K562 (cell line): ENCODE measurements around the gene FAM81B. TPM values are rescaled to one million over a fixed set of nuclear protein-coding genes. Genes with fewer than 3 reads are reported as not detected.

ENCODE experiments used
- ATAC-seq: fragments of 200-7000 bp; cut with Tn5 transposase; 3 replicates; pipeline ENCODE4 v1.9.1; 2020; ENCODE audit warnings: moderate library complexity
- BruUV-seq: library from RNA; stranded (reverse); fragments of 400-500 nt; replicated peaks from 2 replicates; lab custom pipeline; 2021; lab: Mats Ljungman, UMichigan
- CTCF ChIA-PET: fragments of 300-600 bp; formaldehyde crosslinking; extraction: SDS; loops from one replicate; lab custom pipeline; 2021; ENCODE audit warnings: low intra/inter-chr PET ratio; lab: Yijun Ruan, JAX
- POLR2A ChIA-PET: fragments of 300-600, 350-650 bp; sonication (Branson Sonifier 250); formaldehyde crosslinking; extraction: SDS; loops from one replicate; lab custom pipeline; 2021; ENCODE audit warnings: antibody characterized with exemption, inconsistent platforms; lab: Yijun Ruan, JAX
- DNase-seq, 4 experiments: peaks; one replicate each; pipeline versions ENCODE4 v3.0.0 to v3.0.0-alpha.2; 2011 to 2018; ENCODE audit warnings: low spot score in 3 of 4, mixed read lengths in 3 of 4; ENCODE audit errors: extremely low read depth in 1 of 4
- FAIRE-seq: peaks from 2 replicates; lab custom pipeline; 2011; peaks lifted over from hg19 to GRCh38; lab: Jason Lieb, UNC
- H2AFZ ChIP-seq: 2 replicates; pipeline ENCODE4 v1.6.0; 2011; ENCODE audit warnings: low read depth, low read length, control low read depth, inconsistent platforms
- H3K27ac ChIP-seq: fragments of 200-600 bp; 3 replicates; pipeline ENCODE4 v1.8.0; 2011; ENCODE audit warnings: low read depth, mild to moderate bottlenecking, control low read depth, inconsistent platforms, low read length, moderate library complexity, mixed read lengths; ENCODE audit errors: extremely low read depth
- H3K27me3 ChIP-seq, 2 experiments: fragments of 300-600 bp in 1 of 2; 2 replicates in 1 of 2; 3 replicates in 1 of 2; pipeline versions ENCODE4 v1.6.0 to v1.8.0; 2011; ENCODE audit warnings: inconsistent platforms in 2 of 2, low read length in 2 of 2, mild to moderate bottlenecking in 1 of 2, mixed read lengths in 1 of 2, moderate library complexity in 1 of 2; ENCODE audit not compliant: control insufficient read depth in 2 of 2, insufficient read depth in 2 of 2
- H3K36me3 ChIP-seq: fragments of 300-600 bp; 3 replicates; pipeline ENCODE4 v1.8.0; 2011; ENCODE audit warnings: mild to moderate bottlenecking, low read length, inconsistent platforms; ENCODE audit not compliant: control insufficient read depth, insufficient read depth
- H3K4me1 ChIP-seq, 2 experiments: fragments of 200-600 bp in 1 of 2; replicated peaks in 1 of 2; 2 replicates in 1 of 2; 3 replicates in 1 of 2; pipeline versions ENCODE4 v1.5.1 to v1.8.0; 2011; ENCODE audit warnings: inconsistent platforms in 2 of 2, low read length in 2 of 2, mild to moderate bottlenecking in 1 of 2, mixed read lengths in 1 of 2, moderate library complexity in 1 of 2; ENCODE audit not compliant: control insufficient read depth in 2 of 2, insufficient read depth in 2 of 2
- H3K4me2 ChIP-seq: 2 replicates; pipeline ENCODE4 v1.6.1; 2011; ENCODE audit warnings: low read length, control low read depth, inconsistent platforms, mixed read lengths; ENCODE audit not compliant: insufficient read depth
- H3K4me3 ChIP-seq: fragments of 200-600 bp; sonication (generic), shearing (Covaris generic); 2 replicates; pipeline ENCODE4 v1.5.1; 2016; ENCODE audit warnings: control low read depth, inconsistent platforms
- H3K79me2 ChIP-seq: fragments of 200-600 bp; 3 replicates; pipeline ENCODE4 v1.8.0; 2011; ENCODE audit warnings: low read length, inconsistent platforms; ENCODE audit not compliant: control insufficient read depth, insufficient read depth
- H3K9ac ChIP-seq, 2 experiments: 2 replicates each; pipeline versions ENCODE4 v1.6.0 to v1.6.1; 2011; ENCODE audit warnings: low read depth in 2 of 2, low read length in 2 of 2, control low read depth in 1 of 2, inconsistent platforms in 1 of 2, mild to moderate bottlenecking in 1 of 2, mixed read lengths in 1 of 2; ENCODE audit not compliant: insufficient read depth in 1 of 2
- H3K9me1 ChIP-seq: one replicate; pipeline ENCODE4 v1.6.0; 2011; ENCODE audit warnings: inconsistent platforms, mild to moderate bottlenecking, low read length, moderate library complexity; ENCODE audit not compliant: control insufficient read depth, insufficient read depth
- H3K9me3 ChIP-seq: replicated peaks from 2 replicates; pipeline ENCODE4 v1.5.1; 2011; ENCODE audit warnings: low read depth, low read length, inconsistent platforms; ENCODE audit not compliant: control insufficient read depth, insufficient read depth
- H4K20me1 ChIP-seq: replicated peaks from 2 replicates; pipeline ENCODE4 v1.6.1; 2011; ENCODE audit warnings: low read length, inconsistent platforms, mixed read lengths; ENCODE audit not compliant: control insufficient read depth, insufficient read depth
- CCNT2 ChIP-seq: IDR thresholded peaks from 2 replicates; pipeline ENCODE4 v1.6.1; 2011; ENCODE audit warnings: borderline replicate concordance, low read depth, mild to moderate bottlenecking, moderate library complexity, mixed read lengths, low read length; ENCODE audit not compliant: insufficient read length; ENCODE audit errors: extremely low read depth
- HNRNPUL1 ChIP-seq: fragments of 200-400 bp; formaldehyde crosslinking; IDR thresholded peaks from 2 replicates; pipeline ENCODE4 v1.6.1; 2017; ENCODE audit warnings: low read length
- HOXB6 ChIP-seq: fragments of 250-450 bp; sonication (Bioruptor Pico); IDR thresholded peaks from 2 replicates; pipeline ENCODE4 v1.5.1; 2022; ENCODE audit warnings: mild to moderate bottlenecking, borderline replicate concordance
- L3MBTL2 ChIP-seq: fragments of 450-650 bp; IDR thresholded peaks from 2 replicates; pipeline ENCODE4 v1.6.1; 2016; ENCODE audit warnings: mild to moderate bottlenecking, moderate library complexity
- PURB ChIP-seq: sonication (generic); formaldehyde crosslinking; IDR thresholded peaks from 2 replicates; pipeline ENCODE4 v1.9.0; 2021; ENCODE audit warnings: low read depth, mild to moderate bottlenecking, missing genetic modification reagents
- SMAD1 ChIP-seq: fragments of 150-350 bp; IDR thresholded peaks from 2 replicates; pipeline ENCODE4 v1.6.1; 2014; ENCODE audit warnings: low read length, low read depth; ENCODE audit not compliant: partially characterized antibody
- SRSF3 ChIP-seq: fragments of 200-400 bp; formaldehyde crosslinking; IDR thresholded peaks from 2 replicates; pipeline ENCODE4 v1.6.1; 2016; ENCODE audit warnings: mild to moderate bottlenecking, low read length, moderate library complexity; ENCODE audit not compliant: insufficient read depth
- STAG1 ChIP-seq: sonication (generic); formaldehyde crosslinking; IDR thresholded peaks from 2 replicates; pipeline ENCODE4 v1.5.0; 2020; ENCODE audit warnings: missing genetic modification reagents, borderline replicate concordance
- SUPT5H ChIP-seq: fragments of 450-650 bp; IDR thresholded peaks from 2 replicates; pipeline ENCODE4 v1.6.1; 2016
- TAF7 ChIP-seq: fragments of 450-650 bp; IDR thresholded peaks from 2 replicates; pipeline ENCODE4 v1.6.1; 2016; ENCODE audit warnings: missing genetic modification characterization, missing compliant biosample characterization
- TBL1XR1 ChIP-seq, 2 experiments: IDR thresholded peaks; 2 replicates each; pipeline ENCODE4 v1.6.1; 2012; ENCODE audit warnings: improper control_type of control experiment in 2 of 2, low read length in 2 of 2, mild to moderate bottlenecking in 1 of 2
- TRIM25 ChIP-seq: fragments of 450-650 bp; IDR thresholded peaks from 2 replicates; pipeline ENCODE4 v1.7.0; 2016; ENCODE audit warnings: borderline replicate concordance
- U2AF1 ChIP-seq: fragments of 200-400 bp; formaldehyde crosslinking; optimal IDR thresholded peaks from 2 replicates; pipeline ENCODE3; 2017; ENCODE audit warnings: mild to moderate bottlenecking, low read depth, low read length, moderate library complexity
- ZBTB34 ChIP-seq: fragments of 250-450 bp; sonication (Bioruptor Pico); IDR thresholded peaks from 2 replicates; pipeline ENCODE4 v1.8.0; 2021; ENCODE audit warnings: mild to moderate bottlenecking, moderate library complexity
- ZNF253 ChIP-seq: fragments of 250-450 bp; sonication (Bioruptor Pico); conservative IDR thresholded peaks from 2 replicates; pipeline ENCODE4 v1.6.1; 2021; ENCODE audit warnings: mild to moderate bottlenecking
- ZNF408 ChIP-seq: fragments of 250-450 bp; sonication (Bioruptor Pico); IDR thresholded peaks from 2 replicates; pipeline ENCODE4 v1.4.0; 2020; ENCODE audit warnings: low read depth, mild to moderate bottlenecking, moderate library complexity
- ZNF551 ChIP-seq: fragments of 250-450 bp; sonication (Bioruptor Pico); IDR thresholded peaks from 2 replicates; pipeline ENCODE4 v1.5.0; 2021; ENCODE audit warnings: mild to moderate bottlenecking, moderate library complexity
- ZNF668 ChIP-seq: fragments of 250-450 bp; sonication (Bioruptor Pico); IDR thresholded peaks from 2 replicates; pipeline ENCODE4 v1.8.0; 2022; ENCODE audit warnings: mild to moderate bottlenecking, inconsistent platforms
- ZSCAN29 ChIP-seq: fragments of 450-650 bp; IDR thresholded peaks from 2 replicates; pipeline ENCODE4 v1.6.1; 2017
- WGBS: fragments of 100-300 bp; shearing (Covaris generic); methylation state at CpG from one replicate; pipeline ENCODE4 v1.1.6; 2016; ENCODE audit warnings: low coverage, mixed read lengths; ENCODE audit not compliant: insufficient coverage; ENCODE audit errors: missing lambda C conversion rate; 5-methylcytosine and 5-hydroxymethylcytosine counted together
- in situ Hi-C: fragments of 300-500 bp; cut with MboI; formaldehyde crosslinking; loops from 4 replicates; pipeline ENCODE4 v1.15.0; 2018; ENCODE audit warnings: inconsistent platforms, mixed read lengths
- intact Hi-C: fragments of 100-400 bp; cut with micrococcal nuclease; formaldehyde crosslinking; loops from 2 replicates; pipeline ENCODE4 v1.14.2; 2022
- polyA plus RNA-seq, 8 experiments: library from polyadenylated mRNA; depleted of rRNA in 4 of 8; stranded (reverse) in 5 of 8; unstranded in 3 of 8; fragments of >200 nt; fragmentation: Nextera tagmentation in 2 of 8; fragmentation: Illumina TruSeq in 1 of 8; extraction: Ambion mirVana in 2 of 8; extraction: Trizol in 1 of 8; gene quantifications; 2 replicates each; pipeline versions ENCODE4 v1.2.1 to v1.2.3, GENCODE V29; 2011 to 2014; ENCODE audit warnings: inconsistent platforms in 1 of 8, missing spikeins in 1 of 8
- total RNA-seq, 7 experiments: library from RNA; depleted of rRNA in 6 of 7; stranded (reverse); fragments of >200 nt in 6 of 7; fragmentation: Illumina TruSeq in 2 of 7; extraction: Trizol in 2 of 7; gene quantifications; 2 replicates each; pipeline versions ENCODE4 v1.2.1 to v1.2.3, GENCODE V29; 2011 to 2021; ENCODE audit warnings: low replicate concordance in 1 of 7

Gene FAM81B
- total and polyA plus RNA-seq, 9 of the 15 experiments (the other 6 are each of a cell fraction or from before 2014, with no cell fraction given), result 0.08 to 0.64 (median 0.25) TPM; not detected in 2

- DNase-seq (no peak), FAIRE-seq (peak; percentile 35), ATAC-seq (no peak)
- H3K79me2 ChIP-seq, result no peaks in the 10 kb centered on the region
- in situ Hi-C loops, result no loop called here
- no TSS peak for BruUV-seq
- no peak overlapping the region for H2AFZ ChIP-seq
- 0% methylated on average over 10 of the region's 10 CpGs for WGBS
- no peak overlapping the region for H3K4me2 ChIP-seq
- peaks cover 10 to 16% of the 10 kb centered on the region in 2 experiments; a peak in 4 of 5 replicates for H3K27me3 ChIP-seq
- TF ChIP-seq CCNT2 (no peak), L3MBTL2 (no peak), HNRNPUL1 (no peak), TRIM25 (no peak), SRSF3 (no peak), ZNF668 (CRISPR knock-in tag) (no peak), STAG1 (no peak), ZNF253 (no peak), U2AF1 (no peak), TBL1XR1 (IDR thresholded peaks at IDR 0.05; ENCODE audit: low read length in 2 of 2) (no peak), ZNF408 (no peak), ZSCAN29 (no peak), ZBTB34 (no peak), TAF7 (tag) (no peak), SUPT5H (no peak), ZNF551 (CRISPR knock-in tag) (no peak), PURB (CRISPR knock-in tag) (no peak), SMAD1 (no peak), HOXB6 (CRISPR knock-in tag) (no peak)
- intact Hi-C loops, result loop anchor here (10.0 kb wide), 2 partner anchors 404 to 476 kb away; no protein-coding TSS in a partner anchor
- no peaks in the 10 kb centered on the region for H3K9me1 ChIP-seq
- H4K20me1 ChIP-seq, result no peaks in the 10 kb centered on the region
- no peaks in the 10 kb centered on the region for H3K36me3 ChIP-seq
- H3K4me3 ChIP-seq, result no peak overlapping the region
- CTCF ChIA-PET, result no interaction called here
- no peak overlapping the region for H3K27ac ChIP-seq
- H3K9ac ChIP-seq, result no peak overlapping the region
- peaks cover 0 to 2% of the 10 kb centered on the region in 2 experiments; a peak in 1 of 5 replicates for H3K4me1 ChIP-seq
- POLR2A ChIA-PET, result interaction anchor here (1.2 kb wide), 1 partner anchor 10 kb away, joined by 4 read pairs; no protein-coding TSS in a partner anchor
- H3K9me3 ChIP-seq, result no peaks in the 10 kb centered on the region
These were observed 49.7 kb downstream of the FAM81B start for GRCh38 chr5:95440825-95441224.
